WTC11 (cell line): Measurements from ENCODE around the gene AGMAT. TPM values are rescaled to one million over a fixed set of nuclear protein-coding genes. Genes with fewer than 3 reads are reported as not detected.

Experiments
- ATAC-seq: fragments of 200-7000 bp; cut with Tn5 transposase; 2 replicates; pipeline ENCODE4 v1.10.0; 2021; ENCODE audit warnings: mild to moderate bottlenecking, moderate library complexity
- CTCF ChIA-PET: fragments of 300-600 bp; sonication (Branson Sonifier 250); formaldehyde crosslinking; loops from one replicate; lab custom pipeline; 2021; ENCODE audit warnings: antibody characterized with exemption; lab: Charles Lee
- POLR2A ChIA-PET: fragments of 350-600 bp; sonication (Branson Sonifier 250); formaldehyde crosslinking; loops from one replicate; lab custom pipeline; 2021; ENCODE audit warnings: antibody characterized with exemption; lab: Charles Lee
- DNase-seq: peaks from one replicate; pipeline ENCODE4 v3.0.0; 2021; ENCODE audit warnings: low spot score
- H3K27ac Mint-ChIP-seq: 2 replicates; pipeline ENCODE4 v1.8.0; 2021; ENCODE audit warnings: mixed read lengths
- H3K27me3 Mint-ChIP-seq: 2 replicates; pipeline ENCODE4 v1.8.0; 2021; ENCODE audit warnings: low read depth, mild to moderate bottlenecking, moderate library complexity, mixed read lengths
- H3K36me3 Mint-ChIP-seq: 2 replicates; pipeline ENCODE4 v1.8.0; 2021; ENCODE audit warnings: mixed read lengths
- H3K4me1 Mint-ChIP-seq: 2 replicates; pipeline ENCODE4 v1.8.0; 2022; ENCODE audit warnings: mixed read lengths
- H3K4me3 Mint-ChIP-seq: 2 replicates; pipeline ENCODE4 v1.8.0; 2021; ENCODE audit warnings: mild to moderate bottlenecking, moderate library complexity, mixed read lengths
- H3K9me3 Mint-ChIP-seq: 2 replicates; pipeline ENCODE4 v1.8.0; 2021; ENCODE audit warnings: mixed read lengths
- ATF6 ChIP-seq: sonication (generic); formaldehyde crosslinking; IDR thresholded peaks from 2 replicates; pipeline ENCODE4 v1.8.1; 2023; ENCODE audit warnings: mild to moderate bottlenecking, missing genetic modification reagents
- ERG ChIP-seq: fragments of 250-450 bp; sonication (Bioruptor Pico); IDR thresholded peaks from 2 replicates; pipeline ENCODE4 v1.8.0; 2021; ENCODE audit warnings: mild to moderate bottlenecking
- GABPB1 ChIP-seq: sonication (generic); formaldehyde crosslinking; IDR thresholded peaks from 2 replicates; pipeline ENCODE4 v1.8.1; 2023; ENCODE audit warnings: mild to moderate bottlenecking, missing genetic modification reagents
- GTF2I ChIP-seq: fragments of 250-450 bp; sonication (Bioruptor Pico); conservative IDR thresholded peaks from 2 replicates; pipeline ENCODE4 v1.4.0; 2021; ENCODE audit warnings: mild to moderate bottlenecking
- HMGA2 ChIP-seq: fragments of 250-450 bp; sonication (Bioruptor Pico); IDR thresholded peaks from 2 replicates; pipeline ENCODE4 v1.4.0; 2021; ENCODE audit warnings: mild to moderate bottlenecking, moderate library complexity
- MYBL2 ChIP-seq: sonication (generic); formaldehyde crosslinking; IDR thresholded peaks from 2 replicates; pipeline ENCODE4 v1.8.1; 2023; ENCODE audit warnings: mild to moderate bottlenecking, moderate library complexity, missing genetic modification reagents
- ZNF416 ChIP-seq: fragments of 250-450 bp; sonication (Bioruptor Pico); IDR thresholded peaks from 2 replicates; pipeline ENCODE4 v1.9.0; 2021; ENCODE audit warnings: mild to moderate bottlenecking, inconsistent platforms
- ZNF423 ChIP-seq: fragments of 250-450 bp; sonication (Bioruptor Pico); IDR thresholded peaks from 2 replicates; pipeline ENCODE4 v2.1.2; 2022; ENCODE audit warnings: mild to moderate bottlenecking, moderate library complexity
- ZNF512 ChIP-seq: sonication (generic); formaldehyde crosslinking; IDR thresholded peaks from 2 replicates; pipeline ENCODE4 v1.8.1; 2022; ENCODE audit warnings: missing genetic modification reagents, borderline replicate concordance
- total RNA-seq: library from RNA; stranded (reverse); gene quantifications from 3 replicates; pipeline ENCODE4 v1.2.3, GENCODE V29; 2021
- TF ChIP-seq, protein P1 (sequence below): sonication (generic); formaldehyde crosslinking; IDR thresholded peaks from 2 replicates; pipeline ENCODE4 v1.8.0; 2023; ENCODE audit warnings: missing genetic modification reagents, mild to moderate bottlenecking, borderline replicate concordance

AGMAT gene
- total RNA-seq, 1 experiment from 2014 or later: 5.5 TPM

GRCh38 chr1:15617173-15618076 lies 32.6 kb upstream of the AGMAT start, which contains the start of gene DDI2 (continued):
- TF ChIP-seq MYBL2 (CRISPR knock-in tag): peak; percentile 33; the same call in 1 of the 2 replicates

DNA sequence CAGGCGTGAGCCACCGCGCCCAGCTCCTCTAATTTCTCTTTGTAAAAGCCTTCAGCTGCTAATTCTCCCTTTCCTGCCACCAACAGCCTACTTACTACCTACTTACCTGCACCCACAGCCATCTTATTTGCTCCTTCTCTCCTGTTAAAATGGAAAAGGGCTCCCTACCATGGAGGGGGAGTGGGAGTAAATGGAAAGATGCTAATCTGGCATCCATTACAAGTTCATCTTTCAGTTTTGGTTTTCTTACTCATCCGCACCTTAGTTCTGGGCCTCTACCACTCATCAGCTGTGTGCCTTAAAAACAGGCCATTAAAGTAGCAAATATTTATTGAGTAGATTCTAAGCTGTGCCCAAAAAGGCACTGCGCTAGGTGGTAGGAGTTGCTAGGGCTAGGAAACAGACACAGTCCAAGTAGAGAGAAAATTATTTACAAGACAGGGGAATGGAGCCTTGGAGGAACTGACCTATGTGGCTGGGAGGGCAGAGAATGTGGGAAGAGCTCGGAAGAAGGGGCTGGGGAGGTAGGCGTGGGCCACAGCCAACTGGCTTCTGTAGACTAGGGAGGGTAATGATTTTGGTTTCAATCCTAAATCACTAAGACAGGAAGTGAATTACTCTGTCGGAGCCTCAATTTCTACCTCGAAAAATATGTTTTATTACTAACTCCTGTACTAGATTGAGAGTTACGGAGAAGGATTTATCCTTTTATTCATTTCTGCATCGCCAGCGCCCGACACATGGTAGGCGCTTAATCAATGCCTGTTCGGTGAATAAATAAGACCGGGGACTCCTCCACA lies 31.7 kb upstream of the AGMAT start:
- peak overlapping the region; percentile 95 for H3K4me3 Mint-ChIP-seq
- ATAC-seq (peak; percentile 64), DNase-seq (no peak)
- H3K9me3 Mint-ChIP-seq: no peaks in the 10 kb centered on the region
- TF ChIP-seq ZNF512 (no peak), GABPB1 (no peak)
- TF ChIP-seq, all 79 proteins: peak for 0
- ChIA-PET POLR2A (interaction anchor here (1.0 kb wide), 1 partner anchor 13 kb away, joined by 3 read pairs; no protein-coding TSS in a partner anchor), CTCF (interaction anchor here (1.2 to 2.5 kb wide), 2 partner anchors 125 to 186 kb away, joined by 3 to 7 read pairs; no protein-coding TSS in a partner anchor)
- Mint-ChIP-seq H3K36me3 (no peaks in the 10 kb centered on the region), H3K4me1 (peaks cover 29% of the 10 kb centered on the region), H3K27me3 (peaks cover 2% of the 10 kb centered on the region; the same call in 1 of the 2 replicates), H3K27ac (peak overlapping the region; percentile 88)

DNA sequence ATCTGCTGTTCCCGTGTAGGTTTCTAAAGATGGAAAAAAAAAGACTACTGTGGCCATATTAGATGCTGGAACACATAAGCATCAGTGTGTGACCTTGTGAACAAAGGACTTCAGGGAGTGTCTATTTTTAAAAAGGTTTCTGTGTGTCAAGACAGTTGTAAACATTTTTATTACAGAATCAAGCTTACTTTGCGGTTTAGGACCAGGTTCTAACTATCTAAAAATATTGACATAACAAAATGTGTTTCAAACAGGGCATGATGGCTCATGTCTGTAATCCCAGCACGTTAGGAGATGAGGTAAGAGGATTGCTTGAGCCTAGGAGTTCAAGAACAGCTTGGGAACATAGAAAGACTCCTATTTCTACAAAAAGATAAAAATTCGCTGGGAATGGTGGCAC lies 25.3 kb upstream of the AGMAT start:
- ChIA-PET POLR2A (interaction anchor here (1.1 kb wide), 1 partner anchor 12 kb away, joined by 3 read pairs; no protein-coding TSS in a partner anchor), CTCF (no interaction called here)
- peaks cover 4% of the 10 kb centered on the region for H3K9me3 Mint-ChIP-seq
- H3K27ac Mint-ChIP-seq: no peak overlapping the region
- H3K36me3 Mint-ChIP-seq: no peaks in the 10 kb centered on the region
- no peaks in the 10 kb centered on the region for H3K4me1 Mint-ChIP-seq
- no peak for ATAC-seq
- DNase-seq: no peak
- H3K4me3 Mint-ChIP-seq: no peak overlapping the region
- TF ChIP-seq ATF6 (CRISPR knock-in tag): no peak
- no peak for TF ChIP-seq GTF2I (CRISPR knock-in tag)
- TF ChIP-seq, protein P1, sequence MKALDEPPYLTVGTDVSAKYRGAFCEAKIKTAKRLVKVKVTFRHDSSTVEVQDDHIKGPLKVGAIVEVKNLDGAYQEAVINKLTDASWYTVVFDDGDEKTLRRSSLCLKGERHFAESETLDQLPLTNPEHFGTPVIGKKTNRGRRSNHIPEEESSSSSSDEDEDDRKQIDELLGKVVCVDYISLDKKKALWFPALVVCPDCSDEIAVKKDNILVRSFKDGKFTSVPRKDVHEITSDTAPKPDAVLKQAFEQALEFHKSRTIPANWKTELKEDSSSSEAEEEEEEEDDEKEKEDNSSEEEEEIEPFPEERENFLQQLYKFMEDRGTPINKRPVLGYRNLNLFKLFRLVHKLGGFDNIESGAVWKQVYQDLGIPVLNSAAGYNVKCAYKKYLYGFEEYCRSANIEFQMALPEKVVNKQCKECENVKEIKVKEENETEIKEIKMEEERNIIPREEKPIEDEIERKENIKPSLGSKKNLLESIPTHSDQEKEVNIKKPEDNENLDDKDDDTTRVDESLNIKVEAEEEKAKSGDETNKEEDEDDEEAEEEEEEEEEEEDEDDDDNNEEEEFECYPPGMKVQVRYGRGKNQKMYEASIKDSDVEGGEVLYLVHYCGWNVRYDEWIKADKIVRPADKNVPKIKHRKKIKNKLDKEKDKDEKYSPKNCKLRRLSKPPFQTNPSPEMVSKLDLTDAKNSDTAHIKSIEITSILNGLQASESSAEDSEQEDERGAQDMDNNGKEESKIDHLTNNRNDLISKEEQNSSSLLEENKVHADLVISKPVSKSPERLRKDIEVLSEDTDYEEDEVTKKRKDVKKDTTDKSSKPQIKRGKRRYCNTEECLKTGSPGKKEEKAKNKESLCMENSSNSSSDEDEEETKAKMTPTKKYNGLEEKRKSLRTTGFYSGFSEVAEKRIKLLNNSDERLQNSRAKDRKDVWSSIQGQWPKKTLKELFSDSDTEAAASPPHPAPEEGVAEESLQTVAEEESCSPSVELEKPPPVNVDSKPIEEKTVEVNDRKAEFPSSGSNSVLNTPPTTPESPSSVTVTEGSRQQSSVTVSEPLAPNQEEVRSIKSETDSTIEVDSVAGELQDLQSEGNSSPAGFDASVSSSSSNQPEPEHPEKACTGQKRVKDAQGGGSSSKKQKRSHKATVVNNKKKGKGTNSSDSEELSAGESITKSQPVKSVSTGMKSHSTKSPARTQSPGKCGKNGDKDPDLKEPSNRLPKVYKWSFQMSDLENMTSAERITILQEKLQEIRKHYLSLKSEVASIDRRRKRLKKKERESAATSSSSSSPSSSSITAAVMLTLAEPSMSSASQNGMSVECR (CRISPR knock-in tag): no peak
- TF ChIP-seq ZNF416 (CRISPR knock-in tag): no peak
- TF ChIP-seq HMGA2 (CRISPR knock-in tag): no peak
- TF ChIP-seq GABPB1: peak; percentile 47
- TF ChIP-seq ZNF423: no peak
- no peak for TF ChIP-seq ERG (CRISPR knock-in tag)
- H3K27me3 Mint-ChIP-seq: peaks cover 30% of the 10 kb centered on the region
